Activated naive CD4-positive, alpha-beta T cell treated with anti-CD3 and anti-CD28 coated beads for 36 hours (primary cell): Measurements from ENCODE around the gene RTN4. TPM values are rescaled to one million over a fixed set of nuclear protein-coding genes. Genes with fewer than 3 reads are reported as not detected.
A peak's percentile ranks its signal among the peaks of the same experiment; 100 is the strongest.
"Not testable (repeated sequence)": the region's sequence is repeated elsewhere in the genome, so short reads cannot be mapped to it uniquely, and the experiment has no call there.

Experiments used
- CTCF ChIA-PET: fragments of 350-600 bp; sonication (Branson Sonifier 250); formaldehyde crosslinking; loops from one replicate; lab custom pipeline; 2021; ENCODE audit warnings: antibody characterized with exemption; lab: Charles Lee
- DNase-seq: peaks from one replicate; pipeline ENCODE4 v3.0.0-alpha.2; 2020
- H3K27ac Mint-ChIP-seq: one replicate; pipeline ENCODE4 v1.8.0; 2021; ENCODE audit warnings: mild to moderate bottlenecking, mixed read lengths
- H3K27me3 Mint-ChIP-seq: one replicate; pipeline ENCODE4 v1.8.0; 2021; ENCODE audit warnings: low read depth, mixed read lengths
- H3K36me3 Mint-ChIP-seq: one replicate; pipeline ENCODE4 v1.8.0; 2021; ENCODE audit warnings: low read depth, mixed read lengths
- H3K4me1 Mint-ChIP-seq: one replicate; pipeline ENCODE4 v1.8.0; 2021; ENCODE audit warnings: low read depth, mixed read lengths
- H3K4me3 Mint-ChIP-seq: one replicate; pipeline ENCODE4 v1.8.0; 2021; ENCODE audit warnings: mild to moderate bottlenecking, moderate library complexity, mixed read lengths
- H3K9me3 Mint-ChIP-seq: one replicate; pipeline ENCODE4 v1.8.0; 2021; ENCODE audit warnings: mixed read lengths
- intact Hi-C: fragments of 100-400 bp; cut with micrococcal nuclease; formaldehyde crosslinking; loops from one replicate; pipeline ENCODE4 v1.15.1; 2023
- total RNA-seq, 2 experiments: library from RNA; stranded (reverse); gene quantifications; one replicate each; pipeline ENCODE4 v1.2.3, GENCODE V29; 2021

Gene RTN4
- total RNA-seq, 2 experiments from 2014 or later: 76.4 to 76.7 TPM

DNA sequence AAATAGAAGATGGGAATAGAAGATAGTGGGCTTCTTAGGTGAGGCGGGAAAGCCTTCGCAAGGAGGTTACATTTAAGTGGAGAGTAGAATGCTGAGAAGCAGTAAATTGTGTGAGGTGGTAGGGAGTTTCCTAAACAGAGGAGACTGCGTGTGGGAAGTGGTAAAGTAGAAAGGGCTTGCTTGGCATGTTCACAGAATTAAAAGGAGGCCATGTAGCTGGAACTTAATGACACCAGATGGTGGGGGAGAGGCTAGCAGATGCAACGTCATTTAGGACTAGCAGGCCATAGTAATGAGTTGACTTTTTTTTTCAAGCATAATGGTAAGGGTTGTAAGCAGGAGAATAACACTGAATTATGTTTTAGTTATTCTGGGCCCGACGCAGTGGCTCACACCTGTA, 13.0 kb upstream of the RTN4 start:
- H3K36me3 Mint-ChIP-seq: no peaks in the 10 kb centered on the region
- no peaks in the 10 kb centered on the region for H3K9me3 Mint-ChIP-seq
- CTCF ChIA-PET: interaction anchor here (1.4 kb wide), 1 partner anchor 105 kb away, joined by 4 read pairs; no protein-coding TSS in a partner anchor
- H3K27me3 Mint-ChIP-seq: no peaks in the 10 kb centered on the region
- no peak overlapping the region for H3K27ac Mint-ChIP-seq
- H3K4me1 Mint-ChIP-seq: no peaks in the 10 kb centered on the region
- no peak for DNase-seq
- no peak overlapping the region for H3K4me3 Mint-ChIP-seq
- intact Hi-C loops: no loop called here

DNA sequence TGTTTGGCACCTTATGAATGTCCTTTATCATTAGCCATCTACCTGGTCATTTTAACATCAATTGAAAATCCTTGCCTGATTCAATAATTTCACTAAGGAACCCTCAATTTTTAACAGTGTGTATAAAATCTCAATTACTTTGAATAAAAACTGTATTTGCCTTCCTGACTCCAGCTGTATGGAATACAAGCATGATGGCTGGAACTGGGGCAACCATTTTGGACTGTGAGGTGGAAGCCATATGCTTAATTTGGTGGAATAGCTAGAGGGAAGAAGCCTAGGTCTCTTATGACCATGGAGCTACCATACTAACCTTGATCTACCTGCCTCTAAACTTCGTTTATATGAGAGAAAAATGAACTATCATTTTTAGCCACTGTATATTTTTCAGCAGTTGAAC, 12.5 kb upstream of the RTN4 start:
- Mint-ChIP-seq H3K36me3 (no peaks in the 10 kb centered on the region), H3K27ac (no peak overlapping the region), H3K27me3 (no peaks in the 10 kb centered on the region), H3K4me1 (no peaks in the 10 kb centered on the region), H3K9me3 (no peaks in the 10 kb centered on the region), H3K4me3 (no peak overlapping the region)
- no peak for DNase-seq
- intact Hi-C loops: no loop called here
- CTCF ChIA-PET: interaction anchor here (1.4 kb wide), 1 partner anchor 105 kb away, joined by 4 read pairs; no protein-coding TSS in a partner anchor

DNA sequence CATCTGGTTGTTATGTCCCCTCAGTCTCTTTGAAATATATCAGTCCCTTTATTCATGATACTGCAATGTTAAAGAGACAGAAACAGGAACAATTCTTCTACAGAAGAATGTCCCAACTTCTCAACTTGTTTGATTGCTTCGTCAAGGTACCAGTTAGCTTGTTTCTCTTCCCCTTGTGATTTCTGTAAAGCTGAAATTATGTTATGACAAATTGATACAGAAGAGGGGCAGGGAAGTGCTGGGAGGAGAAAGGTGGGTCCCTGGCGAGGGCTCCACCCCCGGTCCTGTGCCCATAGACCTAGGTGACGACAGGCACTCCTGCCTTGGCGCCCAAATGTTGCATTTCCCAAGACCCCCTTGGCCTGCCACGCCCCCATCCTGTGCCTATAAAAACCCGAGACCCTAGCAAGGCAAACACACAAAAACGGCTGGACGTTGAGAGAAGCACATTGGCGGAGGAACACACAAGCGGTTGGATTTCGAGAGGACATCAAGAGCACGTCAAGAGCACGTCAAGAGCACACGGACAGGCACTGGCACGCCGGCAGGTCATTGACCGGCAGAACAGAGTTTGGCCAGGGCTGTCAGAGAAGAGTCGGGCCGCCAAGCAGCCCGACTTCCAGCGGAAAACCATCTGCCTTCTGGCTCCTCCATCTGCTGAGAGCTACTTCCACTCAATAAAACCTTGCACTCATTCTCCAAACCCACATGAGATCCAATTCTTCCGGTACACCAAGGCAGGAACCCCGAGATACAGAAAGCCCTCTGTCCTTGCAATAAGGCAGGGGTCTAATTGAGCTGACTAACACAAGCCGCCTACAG, 11.5 kb upstream of the RTN4 start:
- CTCF ChIA-PET: interaction anchor here (0.6 to 1.4 kb wide), 4 partner anchors 51 to 161 kb away, joined by 3 to 4 read pairs (median 4); no protein-coding TSS in a partner anchor
- Mint-ChIP-seq H3K4me3 (no peak overlapping the region), H3K27me3 (no peaks in the 10 kb centered on the region), H3K36me3 (no peaks in the 10 kb centered on the region), H3K9me3 (no peaks in the 10 kb centered on the region), H3K4me1 (no peaks in the 10 kb centered on the region), H3K27ac (no peak overlapping the region)
- no peak for DNase-seq
- intact Hi-C loops: no loop called here

DNA sequence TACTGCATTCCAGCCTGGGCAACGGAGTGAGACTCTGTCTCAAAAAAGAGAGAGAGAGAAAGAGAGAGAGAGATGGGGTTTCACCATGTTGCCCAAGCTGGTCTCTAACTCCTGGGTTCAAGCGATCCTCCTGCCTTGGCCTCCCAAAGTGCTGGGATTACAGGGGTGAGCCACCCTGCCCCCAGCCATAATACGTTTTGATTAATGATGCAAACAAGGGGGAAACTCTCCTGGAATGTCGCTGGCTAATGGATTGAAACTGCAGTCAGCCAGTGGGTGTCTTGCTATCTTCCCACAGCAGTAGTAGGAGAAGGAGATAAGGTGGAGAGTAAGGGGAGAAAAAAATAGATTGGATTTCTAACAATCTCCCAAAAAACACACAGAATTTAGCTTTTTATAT, 9.5 kb upstream of the RTN4 start:
- CTCF ChIA-PET: no interaction called here
- no peaks in the 10 kb centered on the region for H3K27me3 Mint-ChIP-seq
- DNase-seq: no peak

DNA sequence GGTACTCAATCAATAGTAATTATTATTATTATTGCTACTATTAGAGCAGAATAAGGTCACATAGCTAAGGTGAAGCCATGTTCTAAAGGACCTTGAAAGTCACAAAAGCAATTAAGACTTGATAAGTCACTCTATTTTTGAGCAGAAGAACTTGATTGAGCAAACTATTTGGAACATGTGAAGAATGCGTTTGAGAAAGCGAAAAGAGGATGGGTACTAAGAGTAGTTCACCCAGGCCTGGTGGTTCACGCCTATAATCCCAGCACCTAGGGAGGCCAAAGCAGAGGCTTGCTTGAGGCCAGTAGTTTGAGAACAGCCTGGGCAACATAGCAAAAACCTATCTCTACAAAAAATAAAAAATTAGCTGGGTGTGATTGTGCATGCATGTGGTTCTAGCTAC, 7.2 kb upstream of the RTN4 start:
- no peaks in the 10 kb centered on the region for H3K9me3 Mint-ChIP-seq
- CTCF ChIA-PET: interaction anchor here (0.6 to 1.5 kb wide), 4 partner anchors 10 to 150 kb away, joined by 3 to 5 read pairs (median 4); no protein-coding TSS in a partner anchor
- H3K4me3 Mint-ChIP-seq: no peak overlapping the region
- intact Hi-C loops: no loop called here
- H3K36me3 Mint-ChIP-seq: no peaks in the 10 kb centered on the region
- H3K27ac Mint-ChIP-seq: no peak overlapping the region
- peaks cover 18% of the 10 kb centered on the region for H3K4me1 Mint-ChIP-seq
- no peaks in the 10 kb centered on the region for H3K27me3 Mint-ChIP-seq
- no peak for DNase-seq

More for the DNA sequence above, 9.5 kb upstream of the RTN4 start:
- intact Hi-C loops: no loop called here
- H3K36me3 Mint-ChIP-seq: no peaks in the 10 kb centered on the region
- peaks cover 3% of the 10 kb centered on the region for H3K4me1 Mint-ChIP-seq
- H3K4me3 Mint-ChIP-seq: no peak overlapping the region
- H3K27ac Mint-ChIP-seq: no peak overlapping the region
- no peaks in the 10 kb centered on the region for H3K9me3 Mint-ChIP-seq

DNA sequence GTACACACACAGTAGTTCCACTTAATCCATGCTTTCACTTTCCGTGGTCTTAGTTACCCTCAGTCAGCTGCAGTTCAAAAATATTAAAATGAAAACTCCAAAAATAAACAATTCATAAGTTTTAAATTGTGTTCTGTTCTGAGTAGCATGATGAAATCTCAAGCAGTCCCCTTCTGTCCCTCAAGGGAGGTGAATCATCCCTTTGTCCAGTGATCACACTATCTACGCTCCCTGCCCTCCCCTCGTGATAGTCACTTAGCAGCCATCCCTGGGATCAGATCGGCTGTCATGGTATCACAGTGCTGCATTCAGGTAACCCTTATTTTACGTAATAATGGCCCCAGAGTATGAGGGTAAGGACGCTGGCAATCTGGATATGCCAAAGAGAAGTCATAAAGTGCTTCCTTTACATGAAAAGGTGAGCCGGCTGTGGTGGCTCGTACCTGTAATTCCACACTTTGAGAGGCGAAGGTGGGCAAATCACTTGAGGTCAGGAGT, 5.8 kb upstream of the RTN4 start:
- intact Hi-C loops: no loop called here
- Mint-ChIP-seq H3K27me3 (no peaks in the 10 kb centered on the region), H3K27ac (no peak overlapping the region), H3K4me3 (no peak overlapping the region), H3K36me3 (no peaks in the 10 kb centered on the region), H3K9me3 (no peaks in the 10 kb centered on the region), H3K4me1 (peaks cover 30% of the 10 kb centered on the region)
- no peak for DNase-seq
- CTCF ChIA-PET: no interaction called here

DNA sequence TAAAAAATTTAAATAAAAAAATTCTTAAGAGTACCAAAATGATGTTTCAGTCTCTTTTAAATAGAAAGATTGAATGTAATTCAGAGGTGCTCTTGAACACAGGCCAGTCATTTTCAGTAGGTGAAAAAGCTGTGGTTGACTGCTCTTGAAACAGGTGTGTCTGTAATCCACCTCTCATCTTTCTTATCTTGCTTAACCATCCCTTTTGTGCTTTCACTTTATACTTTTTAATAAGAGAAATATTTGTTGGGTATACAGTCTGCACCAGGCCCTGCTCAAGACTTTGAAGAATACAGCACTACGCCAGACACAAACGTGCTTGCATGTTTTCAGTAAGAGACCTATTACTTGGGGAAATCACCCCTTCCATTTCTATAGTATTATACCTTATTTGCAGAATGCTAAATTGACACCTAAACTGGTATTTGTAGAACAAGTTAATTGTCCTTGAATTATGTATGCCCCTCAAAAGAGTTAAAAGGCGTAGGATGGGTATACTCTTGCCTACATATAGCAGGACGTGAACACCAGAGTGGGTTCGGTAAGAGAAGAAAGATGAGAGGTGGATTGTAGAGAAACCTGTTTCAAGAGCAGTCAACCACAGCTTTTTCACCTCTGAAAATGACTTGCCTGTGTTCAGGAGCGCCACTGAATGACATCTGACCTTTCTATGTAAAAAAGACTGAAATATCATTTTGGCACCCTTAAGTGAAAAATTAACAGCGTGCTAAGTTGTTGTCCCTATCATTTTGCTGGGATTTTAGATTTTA, 4.0 kb upstream of the RTN4 start:
- CTCF ChIA-PET: interaction anchor here (0.6 to 1.1 kb wide), 3 partner anchors 41 to 209 kb away, joined by 3 to 4 read pairs (median 4); no protein-coding TSS in a partner anchor
- Mint-ChIP-seq H3K36me3 (peaks cover 2% of the 10 kb centered on the region), H3K4me3 (peak overlapping the region; percentile 10), H3K27ac (no peak overlapping the region), H3K9me3 (no peaks in the 10 kb centered on the region), H3K4me1 (peaks cover 34% of the 10 kb centered on the region), H3K27me3 (no peaks in the 10 kb centered on the region)
- peak; percentile 52 for DNase-seq
- intact Hi-C loops: loop anchor here (5.0 kb wide), 6 partner anchors 228 to 1267 kb away; partner anchors contain the start of genes ASB3, ERLEC1, PNPT1 and PSME4

DNA sequence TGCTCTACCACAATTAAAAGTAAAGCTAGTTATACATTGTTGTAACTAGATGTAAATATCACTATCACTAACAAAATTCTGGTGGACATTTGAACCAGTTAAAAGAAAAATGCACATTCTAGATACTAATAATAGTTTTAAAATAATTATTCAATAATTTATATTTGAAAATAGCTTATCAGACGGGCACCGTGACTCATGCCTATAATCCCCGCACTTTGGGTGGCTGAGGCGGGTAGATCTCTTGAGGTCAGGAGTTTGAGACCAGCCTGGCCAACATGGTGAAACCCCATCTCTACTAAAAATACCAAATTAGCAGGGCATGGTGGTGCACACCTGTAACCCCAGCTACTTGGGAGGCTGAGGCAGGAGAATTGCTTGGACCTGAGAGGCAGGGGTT, 3.0 kb upstream of the RTN4 start:
- peaks cover 34% of the 10 kb centered on the region for H3K4me1 Mint-ChIP-seq
- H3K27ac Mint-ChIP-seq, H3K27me3 Mint-ChIP-seq, CTCF ChIA-PET, DNase-seq, H3K9me3 Mint-ChIP-seq, H3K4me3 Mint-ChIP-seq, H3K36me3 Mint-ChIP-seq: not testable (repeated sequence)
- intact Hi-C loops: loop anchor here (5.0 kb wide), 6 partner anchors 229 to 1266 kb away; partner anchors contain the start of genes ASB3, ERLEC1, PNPT1 and PSME4

DNA sequence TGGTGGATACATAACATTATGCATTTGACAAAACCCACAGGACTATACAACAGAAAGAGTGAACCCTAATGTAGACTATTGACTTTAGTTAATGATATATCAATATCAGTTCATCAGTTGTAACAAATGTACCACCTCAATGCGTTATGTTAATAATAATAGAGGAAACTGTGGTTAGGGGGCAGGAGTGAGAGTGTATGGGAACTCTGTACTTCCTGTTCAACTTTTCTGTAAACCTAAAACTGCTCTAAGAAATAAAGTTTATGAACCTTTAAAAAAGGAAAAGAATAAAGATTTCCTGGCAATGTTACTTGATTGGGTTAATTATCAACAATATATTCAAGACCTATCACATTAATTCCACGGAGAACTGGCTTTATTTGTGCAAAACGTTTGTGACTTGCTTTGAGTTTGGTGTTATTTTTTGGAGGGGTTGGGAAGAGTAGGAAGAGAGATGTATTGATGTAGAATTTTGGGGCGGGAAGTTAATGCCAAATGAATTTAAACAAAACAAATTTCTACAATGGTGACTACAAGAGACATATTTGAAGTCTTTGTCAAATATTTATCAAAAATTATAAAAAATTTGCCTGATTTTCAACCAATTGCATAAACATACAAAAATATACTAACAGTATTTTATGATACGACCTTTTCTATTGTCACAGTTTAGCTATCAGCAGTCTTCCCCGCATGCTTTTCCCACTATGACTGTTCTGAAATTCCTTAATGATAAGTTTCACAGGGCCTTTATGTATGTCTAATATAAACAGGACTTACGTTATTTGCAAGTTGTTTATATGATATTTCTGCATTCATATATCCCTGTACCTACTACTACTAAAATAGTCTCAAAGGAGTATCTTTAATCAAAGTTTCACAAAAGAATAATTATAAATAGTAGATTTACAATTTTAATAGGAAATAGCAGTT, 2.1 kb upstream of the RTN4 start:
- Mint-ChIP-seq H3K9me3 (no peaks in the 10 kb centered on the region), H3K36me3 (peaks cover 6% of the 10 kb centered on the region), H3K4me1 (peaks cover 40% of the 10 kb centered on the region), H3K27me3 (no peaks in the 10 kb centered on the region), H3K4me3 (peak overlapping the region; percentile 5), H3K27ac (no peak overlapping the region)
- CTCF ChIA-PET: interaction anchor here (1.0 to 1.5 kb wide), 2 partner anchors 15 to 123 kb away, joined by 3 to 4 read pairs; no protein-coding TSS in a partner anchor
- no peak for DNase-seq
- intact Hi-C loops: loop anchor here (5.0 kb wide), 6 partner anchors 230 to 1265 kb away; partner anchors contain the start of genes ASB3, ERLEC1, PNPT1 and PSME4

DNA sequence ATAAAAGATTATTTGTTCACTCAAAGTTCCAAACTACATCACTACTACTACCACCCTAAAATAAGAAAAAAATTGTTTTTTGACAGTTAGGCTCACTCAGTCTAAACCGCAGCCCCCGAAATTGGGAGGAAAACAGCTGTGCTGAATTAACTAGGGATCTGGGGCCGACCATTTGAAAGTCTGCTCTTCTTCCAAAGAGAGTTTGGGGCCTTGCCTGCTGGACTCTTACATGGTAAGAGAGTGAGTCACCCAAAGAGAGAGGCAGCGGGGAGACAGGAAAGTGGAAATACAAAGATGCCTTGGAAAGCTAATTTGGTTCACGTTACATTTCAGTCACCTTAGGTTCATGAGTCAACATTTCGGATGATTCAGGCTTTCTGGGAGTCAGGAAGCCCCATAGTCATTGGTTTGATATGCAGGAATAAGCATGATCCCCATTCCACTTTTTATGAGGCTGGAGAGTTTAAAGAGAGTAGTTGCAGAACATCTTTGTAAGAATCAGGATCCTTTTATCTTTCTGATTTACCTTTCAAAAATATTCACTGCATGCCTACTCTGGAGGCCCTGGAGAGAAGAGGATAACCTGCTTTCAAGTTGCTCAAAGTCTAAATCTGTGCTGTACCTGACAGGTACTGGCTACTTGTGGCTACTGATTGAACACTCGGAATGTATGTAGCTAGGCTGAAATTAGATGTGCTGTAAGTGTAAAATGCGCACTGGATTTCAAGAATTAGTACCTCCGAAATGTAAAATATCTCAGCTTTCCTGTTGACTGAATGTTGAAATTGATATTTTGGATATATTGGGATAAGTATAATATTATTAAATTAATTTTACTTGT, 995 bp upstream of the RTN4 start:
- DNase-seq: peak; percentile 53
- peak overlapping the region; percentile 97 for H3K27ac Mint-ChIP-seq

More for the DNA sequence above, 995 bp upstream of the RTN4 start:
- intact Hi-C loops: loop anchor here (2.0 to 5.0 kb wide), 10 partner anchors 170 to 1284 kb away; partner anchors contain the start of genes ACYP2, ASB3, CHAC2 and ERLEC1
- peaks cover 51% of the 10 kb centered on the region for H3K4me1 Mint-ChIP-seq
- H3K9me3 Mint-ChIP-seq: no peaks in the 10 kb centered on the region
- peak overlapping the region; percentile 97 for H3K4me3 Mint-ChIP-seq
- H3K27me3 Mint-ChIP-seq: no peaks in the 10 kb centered on the region
- CTCF ChIA-PET: interaction anchor here (0.6 to 1.6 kb wide), 9 partner anchors 13 to 124 kb away, joined by 3 to 6 read pairs (median 3); no protein-coding TSS in a partner anchor
- peaks cover 6% of the 10 kb centered on the region for H3K36me3 Mint-ChIP-seq
